Mucosa of descending colon (tissue), 3 donors: ENCODE results near the gene BCL11A. TPM values are rescaled to one million over a fixed set of nuclear protein-coding genes. Genes with fewer than 3 reads are reported as not detected.

Experiments
- ATAC-seq: fragments of 200-7000 bp; cut with Tn5 transposase; one replicate; pipeline ENCODE4 v1.9.1; 2020; ENCODE audit warnings: mild to moderate bottlenecking, moderate library complexity
- DNase-seq, 3 donors: peaks; one replicate each; pipeline ENCODE4 v3.0.0-alpha.2; 2020
- H3K36me3 ChIP-seq: fragments of 200-600 bp; one replicate; pipeline ENCODE4 v1.8.0; 2021; ENCODE audit warnings: low read depth, mild to moderate bottlenecking
- H3K4me1 ChIP-seq: fragments of 200-600 bp; one replicate; pipeline ENCODE4 v1.8.0; 2021; ENCODE audit warnings: low read depth, mild to moderate bottlenecking
- H3K4me3 ChIP-seq: fragments of 200-600 bp; one replicate; pipeline ENCODE4 v1.8.0; 2021; ENCODE audit warnings: mild to moderate bottlenecking
- H3K9me3 ChIP-seq: fragments of 200-600 bp; one replicate; pipeline ENCODE4 v1.8.0; 2021; ENCODE audit warnings: mild to moderate bottlenecking
- intact Hi-C, 2 donors: fragments of 100-400 bp; cut with DNase I in 1 of 2; cut with micrococcal nuclease in 1 of 2; formaldehyde crosslinking; loops; one replicate each; pipeline versions ENCODE4 v1.11.0 to v1.11.1; 2022; cut with DNase I, micrococcal nuclease
- total RNA-seq, 3 donors: library from RNA; stranded (reverse); fragmentation: NEBNext Ultra II Directional in 2 of 3; extraction: Animal tissue kit (Norgen Biotek cat#: 25700) in 2 of 3; gene quantifications; one replicate each; pipeline versions ENCODE4 v1.2.1 to v1.2.4, GENCODE V29; 2021 to 2023
- TF ChIP-seq, protein P1 (sequence below): fragments of 200-600 bp; IDR thresholded peaks from one replicate; pipeline ENCODE4 v1.8.0; 2022; ENCODE audit warnings: antibody characterized with exemption, mild to moderate bottlenecking
- donor health status: DM: no; HTN: no; CAD: no; lungs with moderate emphysema.
- donor health status: DM: no; HTN: no; CAD: no.
- donor health status: DM: no; HTN: yes; CAD: no.

BCL11A gene
- total RNA-seq, 3 donors from 2014 or later: 22.8 to 59.6 (median 40.7) TPM

DNA sequence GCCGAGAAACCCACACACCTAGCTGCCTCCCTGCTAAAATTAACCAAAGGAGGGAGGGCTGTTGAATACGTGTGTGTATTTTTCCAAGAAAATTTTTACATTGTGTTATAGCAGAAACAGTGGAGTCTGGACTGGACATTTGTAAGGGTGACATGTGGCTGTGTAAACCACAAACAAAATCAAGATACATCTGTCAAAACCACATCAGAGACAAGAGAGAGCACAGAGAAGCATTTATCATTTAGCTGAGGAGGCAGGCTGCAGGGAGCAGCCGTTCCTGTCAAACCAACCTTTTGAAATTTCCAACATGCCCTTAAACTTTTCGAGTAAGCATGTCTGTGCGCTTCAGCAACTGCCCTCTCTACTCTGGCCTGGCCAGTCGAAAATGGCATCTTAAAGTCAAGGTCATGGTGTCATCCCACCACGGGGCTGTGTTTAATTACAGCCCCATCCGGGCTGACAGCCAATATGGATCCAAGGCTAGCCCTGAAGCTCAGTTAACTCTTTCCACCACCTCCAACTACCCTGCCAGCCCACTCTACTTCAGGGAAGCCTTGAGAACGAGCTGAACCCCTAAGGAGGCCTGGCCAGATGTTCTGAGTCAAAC lies 8.4 kb downstream of the BCL11A start:
- no peaks in the 10 kb centered on the region for H3K36me3 ChIP-seq
- intact Hi-C loops: no loop called here
- H3K4me3 ChIP-seq: no peak overlapping the region

DNA sequence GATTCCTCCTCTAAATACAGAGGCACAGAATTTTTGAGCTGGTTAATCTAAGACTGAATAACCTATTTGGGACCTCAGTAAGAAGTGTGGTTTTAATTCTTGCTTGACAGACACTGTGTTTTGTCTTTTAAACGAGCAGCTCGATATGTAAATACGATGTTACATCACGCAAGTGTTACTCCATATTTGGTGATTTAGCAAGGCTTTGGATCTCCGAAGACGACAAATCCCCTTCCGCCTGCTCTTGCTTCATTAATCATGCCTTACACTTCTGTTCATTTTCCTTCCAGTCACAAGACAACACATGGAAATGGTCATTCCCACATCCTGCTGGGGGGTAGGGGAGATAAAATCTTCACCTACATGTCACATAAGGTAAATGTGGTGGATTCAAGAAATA lies 9.4 kb downstream of the BCL11A start:
- TF ChIP-seq, protein P1, sequence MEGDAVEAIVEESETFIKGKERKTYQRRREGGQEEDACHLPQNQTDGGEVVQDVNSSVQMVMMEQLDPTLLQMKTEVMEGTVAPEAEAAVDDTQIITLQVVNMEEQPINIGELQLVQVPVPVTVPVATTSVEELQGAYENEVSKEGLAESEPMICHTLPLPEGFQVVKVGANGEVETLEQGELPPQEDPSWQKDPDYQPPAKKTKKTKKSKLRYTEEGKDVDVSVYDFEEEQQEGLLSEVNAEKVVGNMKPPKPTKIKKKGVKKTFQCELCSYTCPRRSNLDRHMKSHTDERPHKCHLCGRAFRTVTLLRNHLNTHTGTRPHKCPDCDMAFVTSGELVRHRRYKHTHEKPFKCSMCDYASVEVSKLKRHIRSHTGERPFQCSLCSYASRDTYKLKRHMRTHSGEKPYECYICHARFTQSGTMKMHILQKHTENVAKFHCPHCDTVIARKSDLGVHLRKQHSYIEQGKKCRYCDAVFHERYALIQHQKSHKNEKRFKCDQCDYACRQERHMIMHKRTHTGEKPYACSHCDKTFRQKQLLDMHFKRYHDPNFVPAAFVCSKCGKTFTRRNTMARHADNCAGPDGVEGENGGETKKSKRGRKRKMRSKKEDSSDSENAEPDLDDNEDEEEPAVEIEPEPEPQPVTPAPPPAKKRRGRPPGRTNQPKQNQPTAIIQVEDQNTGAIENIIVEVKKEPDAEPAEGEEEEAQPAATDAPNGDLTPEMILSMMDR: no peak
- intact Hi-C loops: no loop called here
- DNase-seq (no peak), ATAC-seq (no peak)
- Histone ChIP-seq H3K9me3 (no peaks in the 10 kb centered on the region), H3K36me3 (no peaks in the 10 kb centered on the region), H3K4me3 (no peak overlapping the region), H3K4me1 (peaks cover 10% of the 10 kb centered on the region)

More for the DNA sequence above, 8.4 kb downstream of the BCL11A start:
- H3K9me3 ChIP-seq: no peaks in the 10 kb centered on the region
- ATAC-seq: no peak
- peak in 1 of 3 donors; percentile 21 for DNase-seq
- TF ChIP-seq, protein P1: no peak
- H3K4me1 ChIP-seq: peaks cover 15% of the 10 kb centered on the region

DNA sequence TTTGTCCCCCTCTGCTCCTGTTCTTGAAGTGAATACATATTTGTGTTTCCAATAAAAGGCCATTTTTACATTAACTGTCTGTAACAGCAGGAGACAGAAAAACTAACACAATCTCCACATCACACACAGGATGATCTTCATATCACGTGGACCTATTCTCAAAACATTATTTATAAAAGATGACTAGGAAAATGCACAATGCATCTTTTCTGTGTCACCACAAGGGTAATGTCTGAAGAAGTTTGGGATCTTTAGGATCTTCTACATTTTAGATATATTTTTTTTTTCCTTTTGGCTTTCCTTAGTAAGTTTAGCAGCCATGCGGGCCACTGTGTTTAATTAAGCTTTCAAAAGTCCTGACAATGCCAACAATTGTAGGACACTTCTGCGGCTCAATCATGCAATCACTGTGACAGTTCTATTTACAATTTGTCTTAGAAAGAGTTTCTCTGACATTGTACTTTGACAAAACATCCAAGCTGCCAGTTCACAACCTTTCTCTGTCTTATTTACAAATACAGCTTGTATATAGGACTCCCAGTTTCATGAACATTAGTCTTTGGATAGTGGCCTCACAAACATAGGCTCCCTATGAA lies 12.3 kb downstream of the BCL11A start:
- H3K9me3 ChIP-seq: no peaks in the 10 kb centered on the region
- DNase-seq (no peak), ATAC-seq (no peak)
- no peaks in the 10 kb centered on the region for H3K36me3 ChIP-seq
- H3K4me1 ChIP-seq: no peaks in the 10 kb centered on the region
- no peak overlapping the region for H3K4me3 ChIP-seq
- intact Hi-C loops: no loop called here
- TF ChIP-seq, protein P1: no peak

DNA sequence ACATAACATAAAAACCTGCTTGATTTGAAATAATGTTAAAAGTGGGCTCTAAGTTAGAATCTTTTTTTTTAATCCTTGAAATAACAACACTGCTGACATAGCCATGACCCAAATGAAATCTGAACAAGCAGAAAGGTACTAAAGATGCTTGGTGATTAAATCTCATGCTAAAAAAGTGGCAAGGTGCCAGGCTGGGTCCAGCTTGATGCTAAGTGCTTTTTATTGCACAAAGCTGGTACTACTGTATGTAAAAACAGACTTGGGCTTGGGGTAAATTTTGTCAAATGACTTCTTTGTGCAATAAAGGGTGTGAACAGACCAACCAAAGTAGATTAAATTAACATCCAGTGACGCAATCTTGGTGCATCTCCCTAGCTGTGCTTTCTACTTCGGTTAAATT lies 13.4 kb downstream of the BCL11A start:
- Histone ChIP-seq H3K36me3 (no peaks in the 10 kb centered on the region), H3K4me1 (no peaks in the 10 kb centered on the region), H3K4me3 (no peak overlapping the region), H3K9me3 (no peaks in the 10 kb centered on the region)
- no peak for DNase-seq
- TF ChIP-seq, protein P1: no peak
- intact Hi-C loops: no loop called here
- no peak for ATAC-seq

DNA sequence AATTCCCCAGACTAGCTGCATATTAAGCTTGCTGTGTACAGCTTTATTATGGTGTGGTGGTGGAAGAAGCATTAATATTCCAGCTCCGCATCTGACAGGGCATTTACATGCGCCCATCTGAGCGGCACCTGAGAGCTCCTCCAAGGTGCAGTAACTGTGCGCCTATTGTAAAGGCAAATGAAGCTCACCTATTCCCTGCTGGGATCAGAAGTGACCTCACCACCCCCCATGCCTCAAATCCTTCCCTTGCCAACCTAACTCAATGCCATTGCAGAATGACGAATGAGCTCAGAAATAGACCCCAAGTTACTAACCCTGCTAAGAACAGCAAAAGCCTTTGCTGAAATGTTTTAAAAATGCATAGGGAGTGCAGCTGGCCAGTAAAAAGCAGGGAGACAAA lies 14.3 kb downstream of the BCL11A start:
- Histone ChIP-seq H3K9me3 (no peaks in the 10 kb centered on the region), H3K4me1 (no peaks in the 10 kb centered on the region), H3K36me3 (no peaks in the 10 kb centered on the region), H3K4me3 (no peak overlapping the region)
- DNase-seq: no peak
- intact Hi-C loops: no loop called here
- ATAC-seq: no peak
- TF ChIP-seq, protein P1: no peak
